Measurements from ENCODE around the gene TMEM231.

DNA sequence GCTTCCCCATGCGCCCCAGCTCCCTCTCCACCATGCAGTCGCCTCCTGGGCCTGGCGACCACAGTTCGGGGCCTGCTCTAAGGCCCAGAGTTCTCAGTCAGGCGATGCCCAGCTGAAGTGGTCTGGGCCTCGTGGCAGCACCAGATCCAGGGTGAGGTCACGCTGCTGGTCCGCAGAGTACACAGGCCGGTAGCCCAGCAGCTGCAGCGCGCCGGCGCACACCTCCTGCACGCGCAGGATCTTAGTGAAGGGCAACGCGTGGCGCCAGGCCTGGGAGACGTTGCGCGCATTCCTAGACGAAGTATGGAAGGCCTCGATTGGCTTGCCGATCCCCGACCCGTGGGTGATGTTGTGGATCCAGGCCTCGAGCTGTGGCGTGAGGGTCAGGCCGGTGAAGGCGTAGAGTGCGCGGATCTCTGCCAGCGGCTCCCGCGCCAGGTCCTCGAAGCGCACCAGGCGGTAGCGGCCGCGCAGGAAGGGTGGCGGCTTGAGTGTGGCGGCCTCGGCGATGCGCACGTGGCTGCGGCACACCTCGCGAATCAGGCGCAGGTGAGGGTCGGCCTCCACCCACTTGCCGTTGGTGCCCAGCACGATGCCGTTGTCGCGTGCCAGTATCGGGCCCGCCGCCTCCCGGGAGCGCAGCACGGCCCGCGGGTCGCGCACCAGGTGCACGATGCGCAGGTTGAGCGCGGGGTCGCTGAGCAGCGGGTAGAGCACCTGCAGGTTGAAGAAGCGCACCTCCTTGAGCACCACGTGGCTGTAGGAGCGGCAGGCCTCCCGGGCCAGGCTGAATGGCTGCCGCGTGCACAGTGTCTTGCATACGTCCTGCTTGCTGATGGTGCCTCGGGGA is 26.8 kb downstream of the TMEM231 start:
- TF ChIP-seq POLR2AphosphoS5 (IDR thresholded peaks at IDR 0.05; ENCODE audit: low read depth, low read length) (no peak), EZH2 (IDR thresholded peaks at IDR 0.05) (no peak), JUND (IDR thresholded peaks at IDR 0.05) (no peak), POLR2A (IDR thresholded peaks at IDR 0.05; ENCODE audit: borderline replicate concordance, extremely low read depth, insufficient read depth, insufficient read length) (no peak)
- TF ChIP-seq, protein P1, sequence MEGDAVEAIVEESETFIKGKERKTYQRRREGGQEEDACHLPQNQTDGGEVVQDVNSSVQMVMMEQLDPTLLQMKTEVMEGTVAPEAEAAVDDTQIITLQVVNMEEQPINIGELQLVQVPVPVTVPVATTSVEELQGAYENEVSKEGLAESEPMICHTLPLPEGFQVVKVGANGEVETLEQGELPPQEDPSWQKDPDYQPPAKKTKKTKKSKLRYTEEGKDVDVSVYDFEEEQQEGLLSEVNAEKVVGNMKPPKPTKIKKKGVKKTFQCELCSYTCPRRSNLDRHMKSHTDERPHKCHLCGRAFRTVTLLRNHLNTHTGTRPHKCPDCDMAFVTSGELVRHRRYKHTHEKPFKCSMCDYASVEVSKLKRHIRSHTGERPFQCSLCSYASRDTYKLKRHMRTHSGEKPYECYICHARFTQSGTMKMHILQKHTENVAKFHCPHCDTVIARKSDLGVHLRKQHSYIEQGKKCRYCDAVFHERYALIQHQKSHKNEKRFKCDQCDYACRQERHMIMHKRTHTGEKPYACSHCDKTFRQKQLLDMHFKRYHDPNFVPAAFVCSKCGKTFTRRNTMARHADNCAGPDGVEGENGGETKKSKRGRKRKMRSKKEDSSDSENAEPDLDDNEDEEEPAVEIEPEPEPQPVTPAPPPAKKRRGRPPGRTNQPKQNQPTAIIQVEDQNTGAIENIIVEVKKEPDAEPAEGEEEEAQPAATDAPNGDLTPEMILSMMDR (IDR thresholded peaks at IDR 0.05 in 2 of 3, conservative IDR thresholded peaks at IDR 0.05 in 1 of 3; ENCODE audit: borderline replicate concordance in 1 of 3, insufficient read depth in 1 of 3, low read depth in 2 of 3, low read length in 2 of 3), result no peak
- TF ChIP-seq, protein P2, sequence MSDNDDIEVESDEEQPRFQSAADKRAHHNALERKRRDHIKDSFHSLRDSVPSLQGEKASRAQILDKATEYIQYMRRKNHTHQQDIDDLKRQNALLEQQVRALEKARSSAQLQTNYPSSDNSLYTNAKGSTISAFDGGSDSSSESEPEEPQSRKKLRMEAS (IDR thresholded peaks at IDR 0.05), result no peak
- TF ChIP-seq, protein P3, sequence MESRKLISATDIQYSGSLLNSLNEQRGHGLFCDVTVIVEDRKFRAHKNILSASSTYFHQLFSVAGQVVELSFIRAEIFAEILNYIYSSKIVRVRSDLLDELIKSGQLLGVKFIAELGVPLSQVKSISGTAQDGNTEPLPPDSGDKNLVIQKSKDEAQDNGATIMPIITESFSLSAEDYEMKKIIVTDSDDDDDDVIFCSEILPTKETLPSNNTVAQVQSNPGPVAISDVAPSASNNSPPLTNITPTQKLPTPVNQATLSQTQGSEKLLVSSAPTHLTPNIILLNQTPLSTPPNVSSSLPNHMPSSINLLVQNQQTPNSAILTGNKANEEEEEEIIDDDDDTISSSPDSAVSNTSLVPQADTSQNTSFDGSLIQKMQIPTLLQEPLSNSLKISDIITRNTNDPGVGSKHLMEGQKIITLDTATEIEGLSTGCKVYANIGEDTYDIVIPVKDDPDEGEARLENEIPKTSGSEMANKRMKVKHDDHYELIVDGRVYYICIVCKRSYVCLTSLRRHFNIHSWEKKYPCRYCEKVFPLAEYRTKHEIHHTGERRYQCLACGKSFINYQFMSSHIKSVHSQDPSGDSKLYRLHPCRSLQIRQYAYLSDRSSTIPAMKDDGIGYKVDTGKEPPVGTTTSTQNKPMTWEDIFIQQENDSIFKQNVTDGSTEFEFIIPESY (IDR thresholded peaks at IDR 0.05; ENCODE audit: extremely low read depth, insufficient replicate concordance, low read length), result no peak
